Neuronal stem cell (in vitro differentiated cells): ENCODE results near the gene RIOK1.
"Not testable (repeated sequence)": the region's sequence is repeated elsewhere in the genome, so short reads cannot be mapped to it uniquely, and the experiment has no call there.

Experiments
- DNase-seq: peaks from one replicate; pipeline ENCODE4 v3.0.0-alpha.2; 2013; ENCODE audit warnings: low spot score
- H2AFZ ChIP-seq: one replicate; pipeline ENCODE4 v1.6.1; 2013; ENCODE audit warnings: mild to moderate bottlenecking, low read length, inconsistent platforms
- H2AK5ac ChIP-seq: 2 replicates; pipeline ENCODE4 v1.6.1; 2013; ENCODE audit warnings: low read depth, mild to moderate bottlenecking, inconsistent platforms, low read length, moderate library complexity, mixed read lengths
- H2BK120ac ChIP-seq: 2 replicates; pipeline ENCODE4 v1.6.1; 2013; ENCODE audit warnings: low read depth, mild to moderate bottlenecking, inconsistent platforms, low read length, moderate library complexity, mixed read lengths
- H2BK12ac ChIP-seq: one replicate; pipeline ENCODE4 v1.6.1; 2013; ENCODE audit warnings: low read length, inconsistent platforms
- H2BK15ac ChIP-seq: 2 replicates; pipeline ENCODE4 v1.6.1; 2013; ENCODE audit warnings: mild to moderate bottlenecking, low read length, inconsistent platforms, mixed read lengths
- H2BK5ac ChIP-seq: one replicate; pipeline ENCODE4 v1.6.1; 2013; ENCODE audit warnings: inconsistent platforms, mild to moderate bottlenecking, low read length, moderate library complexity
- H3K14ac ChIP-seq: one replicate; pipeline ENCODE4 v1.6.1; 2013; ENCODE audit warnings: low read length, inconsistent platforms
- H3K18ac ChIP-seq: 2 replicates; pipeline ENCODE4 v1.6.1; 2013; ENCODE audit warnings: low read length, inconsistent platforms
- H3K23ac ChIP-seq: 2 replicates; pipeline ENCODE4 v1.6.1; 2013; ENCODE audit warnings: low read depth, mild to moderate bottlenecking, mixed read lengths, low read length, inconsistent platforms; ENCODE audit not compliant: poor library complexity
- H3K27ac ChIP-seq: replicated peaks from 3 replicates; pipeline ENCODE4 v1.5.1; 2013; ENCODE audit warnings: low read length, inconsistent platforms
- H3K27me3 ChIP-seq, 3 experiments: 2 replicates each; pipeline ENCODE4 v1.6.1; 2013; ENCODE audit warnings: low read length in 3 of 3, mild to moderate bottlenecking in 2 of 3, inconsistent platforms in 1 of 3, low read depth in 1 of 3, mixed read lengths in 1 of 3, moderate library complexity in 1 of 3; ENCODE audit not compliant: control insufficient read depth in 3 of 3, insufficient read depth in 3 of 3
- H3K36me3 ChIP-seq, 2 donors: replicated peaks in 1 of 2; 2 replicates each; pipeline ENCODE4 v1.6.1; 2013; ENCODE audit warnings: low read length in 2 of 2; ENCODE audit not compliant: control insufficient read depth in 2 of 2, insufficient read depth in 2 of 2
- H3K4ac ChIP-seq: 2 replicates; pipeline ENCODE4 v1.6.1; 2013; ENCODE audit warnings: inconsistent platforms, mild to moderate bottlenecking, low read length, moderate library complexity
- H3K4me1 ChIP-seq, 2 donors: 1 replicate in 1 of 2; 2 replicates in 1 of 2; pipeline ENCODE4 v1.6.1; 2013; ENCODE audit warnings: low read length in 2 of 2, low read depth in 1 of 2; ENCODE audit not compliant: control insufficient read depth in 2 of 2, insufficient read depth in 1 of 2
- H3K4me2 ChIP-seq: one replicate; pipeline ENCODE4 v1.6.1; 2013; ENCODE audit warnings: mild to moderate bottlenecking, low read length, inconsistent platforms; ENCODE audit not compliant: insufficient read depth, poor library complexity, severe bottlenecking
- H3K4me3 ChIP-seq, 2 donors: 2 replicates each; pipeline ENCODE4 v1.5.1; 2013; ENCODE audit warnings: low read length in 2 of 2, mild to moderate bottlenecking in 2 of 2, inconsistent platforms in 1 of 2, moderate library complexity in 1 of 2
- H3K79me1 ChIP-seq: one replicate; pipeline ENCODE4 v1.6.1; 2013; ENCODE audit warnings: low read depth, mild to moderate bottlenecking, inconsistent platforms, low read length, moderate library complexity
- H3K9ac ChIP-seq: one replicate; pipeline ENCODE4 v1.6.1; 2013; ENCODE audit warnings: mild to moderate bottlenecking, low read depth, low read length, inconsistent platforms; ENCODE audit not compliant: poor library complexity
- H3K9me3 ChIP-seq, 2 donors: replicated peaks in 1 of 2; 2 replicates each; pipeline versions ENCODE3 to v1.6.1; 2013; ENCODE audit warnings: low read length in 2 of 2, mild to moderate bottlenecking in 2 of 2, inconsistent platforms in 1 of 2, low read depth in 1 of 2, mixed read lengths in 1 of 2, moderate library complexity in 1 of 2; ENCODE audit not compliant: control insufficient read depth in 2 of 2, insufficient read depth in 1 of 2
- H4K8ac ChIP-seq: one replicate; pipeline ENCODE4 v1.6.1; 2013; ENCODE audit warnings: low read depth, mild to moderate bottlenecking, inconsistent platforms, low read length, moderate library complexity
- H4K91ac ChIP-seq: one replicate; pipeline ENCODE4 v1.6.1; 2013; ENCODE audit warnings: low read length, low read depth, mild to moderate bottlenecking, inconsistent platforms; ENCODE audit not compliant: poor library complexity
- WGBS, 2 donors: extraction: QIAGEN DNeasy Blood & Tissue Kit; methylation state at CpG; one replicate each; pipeline ENCODE4 v1.1.7; 2013; ENCODE audit warnings: missing lambda C conversion rate in 2 of 2, mixed read lengths in 1 of 2; ENCODE audit not compliant: insufficient read length in 2 of 2, insufficient replicate concordance in 1 of 2; ENCODE audit errors: extremely low coverage in 2 of 2; 5-methylcytosine and 5-hydroxymethylcytosine counted together

RIOK1 gene

GRCh38 chr6:7454696-7455358, 65.2 kb downstream of the RIOK1 start:
- Histone ChIP-seq H4K91ac (no peak overlapping the region), H3K4me3 (no peak overlapping the region), H3K4me2 (no peak overlapping the region), H2BK15ac (no peak overlapping the region), H3K27me3 (no peaks in the 10 kb centered on the region), H3K9ac (no peak overlapping the region), H4K8ac (no peak overlapping the region), H3K14ac (no peak overlapping the region), H3K9me3 (no peaks in the 10 kb centered on the region), H2BK120ac (no peak overlapping the region), H3K79me1 (peaks cover 2% of the 10 kb centered on the region), H3K36me3 (no peaks in the 10 kb centered on the region), H2AFZ (no peak overlapping the region), H3K4me1 (peaks cover 0 to 2% of the 10 kb centered on the region in 2 donors), H3K4ac (no peak overlapping the region), H2BK5ac (no peak overlapping the region), H2BK12ac (no peak overlapping the region), H3K27ac (no peak overlapping the region), H3K18ac (peak overlapping the region; percentile 12), H3K23ac (no peak overlapping the region), H2AK5ac (no peak overlapping the region)
- no peak for DNase-seq
- no CpG with 5 or more reads among the region's 5 CpGs for WGBS, 2 donors

GRCh38 chr6:7456302-7456701, 66.7 kb downstream of the RIOK1 start:
- not testable (repeated sequence) for H3K4ac ChIP-seq, H3K9me3 ChIP-seq, H3K36me3 ChIP-seq, H3K4me3 ChIP-seq, H3K27ac ChIP-seq, H3K9ac ChIP-seq, H3K23ac ChIP-seq, H2BK120ac ChIP-seq, H4K8ac ChIP-seq, DNase-seq, H2BK15ac ChIP-seq, H2BK5ac ChIP-seq, H3K27me3 ChIP-seq, H2AFZ ChIP-seq, H3K14ac ChIP-seq, H4K91ac ChIP-seq, H3K18ac ChIP-seq, H3K4me1 ChIP-seq, H3K79me1 ChIP-seq, H3K4me2 ChIP-seq
- no CpG with 5 or more reads among the region's 31 CpGs for WGBS, 2 donors
- Histone ChIP-seq H2AK5ac (peak overlapping the region; percentile 18), H2BK12ac (peak overlapping the region; percentile 86)

- no peak overlapping the region for H2AFZ ChIP-seq
- H3K27ac ChIP-seq: no peak overlapping the region
- H4K91ac ChIP-seq: no peak overlapping the region
- no peak overlapping the region for H2BK15ac ChIP-seq
- no peak overlapping the region for H3K4ac ChIP-seq
- no peak overlapping the region for H4K8ac ChIP-seq
- no peaks in the 10 kb centered on the region for H3K36me3 ChIP-seq
- no peak for DNase-seq
- no peak overlapping the region for H3K4me2 ChIP-seq
- H2BK12ac ChIP-seq: no peak overlapping the region
- H3K79me1 ChIP-seq: no peaks in the 10 kb centered on the region
- no peak overlapping the region for H3K14ac ChIP-seq
- no CpG with 5 or more reads among the region's 4 CpGs for WGBS, 2 donors
- H3K9ac ChIP-seq: no peak overlapping the region
- H2BK5ac ChIP-seq: no peak overlapping the region
- no peak overlapping the region for H2AK5ac ChIP-seq
- no peak overlapping the region for H3K4me3 ChIP-seq
- H3K18ac ChIP-seq: no peak overlapping the region
- no peak overlapping the region for H3K23ac ChIP-seq
- no peak overlapping the region for H2BK120ac ChIP-seq
- no peaks in the 10 kb centered on the region for H3K9me3 ChIP-seq
- H3K4me1 ChIP-seq: peaks cover 6 to 7% of the 10 kb centered on the region in 2 donors
- H3K27me3 ChIP-seq: no peaks in the 10 kb centered on the region
Measured at GRCh38 chr6:7461416-7461815, 71.8 kb downstream of the RIOK1 start.

- no peak overlapping the region for H3K4ac ChIP-seq
- H2AFZ ChIP-seq: peak overlapping the region; percentile 50
- H3K23ac ChIP-seq: no peak overlapping the region
- no peak overlapping the region for H4K91ac ChIP-seq
- H3K4me1 ChIP-seq: peaks cover 12 to 13% of the 10 kb centered on the region in 2 donors
- H2BK120ac ChIP-seq: no peak overlapping the region
- H3K9me3 ChIP-seq: no peaks in the 10 kb centered on the region
- H3K79me1 ChIP-seq: no peaks in the 10 kb centered on the region
- H3K4me2 ChIP-seq: no peak overlapping the region
- no peak overlapping the region for H3K14ac ChIP-seq
- H3K4me3 ChIP-seq: no peak overlapping the region
- no peak overlapping the region for H2BK5ac ChIP-seq
- H3K27me3 ChIP-seq: no peaks in the 10 kb centered on the region
- no peak overlapping the region for H2BK15ac ChIP-seq
- no peak overlapping the region for H2BK12ac ChIP-seq
- H2AK5ac ChIP-seq: no peak overlapping the region
- H3K36me3 ChIP-seq: no peaks in the 10 kb centered on the region
- DNase-seq: peak; percentile 40
- peak overlapping the region; percentile 72 for H3K27ac ChIP-seq
- no peak overlapping the region for H4K8ac ChIP-seq
- H3K9ac ChIP-seq: no peak overlapping the region
- no CpG with 5 or more reads among the region's 4 CpGs for WGBS, 2 donors
- H3K18ac ChIP-seq: no peak overlapping the region
Measured at GRCh38 chr6:7463785-7464184, 74.2 kb downstream of the RIOK1 start.
